ENCODE data around the gene DACH2.

DACH2 gene

GRCh38 chrX:86714441-86714840 is 566.2 kb downstream of the DACH2 start:
- TF ChIP-seq TAF1 (IDR thresholded peaks at IDR 0.05; ENCODE audit: borderline replicate concordance, insufficient read depth, low read length) (no peak), POLR2AphosphoS5 (IDR thresholded peaks at IDR 0.05; ENCODE audit: low read depth, low read length) (no peak), SIN3A (IDR thresholded peaks at IDR 0.05; ENCODE audit: borderline replicate concordance, insufficient read depth, low read length) (no peak), FOXP2 (optimal IDR thresholded peaks at IDR 0.05; ENCODE audit: borderline replicate concordance, extremely low read depth, extremely low read length, insufficient read depth) (no peak), REST (IDR thresholded peaks at IDR 0.05; ENCODE audit: insufficient read depth in 1 of 2, low read depth in 2 of 2, low read length in 2 of 2) (no peak)

- no peak for TF ChIP-seq FOXP2 (optimal IDR thresholded peaks at IDR 0.05; ENCODE audit: borderline replicate concordance, extremely low read depth, extremely low read length, insufficient read depth)
Measured at GRCh38 chrX:86724277-86724676, 576.0 kb downstream of the DACH2 start.

GRCh38 chrX:86747091-86747490 is 598.8 kb downstream of the DACH2 start:
- no peak for TF ChIP-seq POLR2AphosphoS5 (IDR thresholded peaks at IDR 0.05; ENCODE audit: low read depth, low read length)
- no peak for TF ChIP-seq SIN3A (IDR thresholded peaks at IDR 0.05; ENCODE audit: borderline replicate concordance, insufficient read depth, low read length)
- no peak for TF ChIP-seq TAF1 (IDR thresholded peaks at IDR 0.05; ENCODE audit: borderline replicate concordance, insufficient read depth, low read length)
- no peak for TF ChIP-seq FOXP2 (optimal IDR thresholded peaks at IDR 0.05; ENCODE audit: borderline replicate concordance, extremely low read depth, extremely low read length, insufficient read depth)
- no peak for TF ChIP-seq REST (IDR thresholded peaks at IDR 0.05; ENCODE audit: insufficient read depth in 1 of 2, low read depth in 2 of 2, low read length in 2 of 2)

GRCh38 chrX:86805241-86805640 is 657.0 kb downstream of the DACH2 start:
- TF ChIP-seq REST (IDR thresholded peaks at IDR 0.05; ENCODE audit: insufficient read depth in 1 of 2, low read depth in 2 of 2, low read length in 2 of 2) (no peak), POLR2AphosphoS5 (IDR thresholded peaks at IDR 0.05; ENCODE audit: low read depth, low read length) (no peak), TAF1 (IDR thresholded peaks at IDR 0.05; ENCODE audit: borderline replicate concordance, insufficient read depth, low read length) (no peak), FOXP2 (optimal IDR thresholded peaks at IDR 0.05; ENCODE audit: borderline replicate concordance, extremely low read depth, extremely low read length, insufficient read depth) (no peak), SIN3A (IDR thresholded peaks at IDR 0.05; ENCODE audit: borderline replicate concordance, insufficient read depth, low read length) (no peak)

GRCh38 chrX:86806786-86807185 is 658.5 kb downstream of the DACH2 start:
- TF ChIP-seq SIN3A (IDR thresholded peaks at IDR 0.05; ENCODE audit: borderline replicate concordance, insufficient read depth, low read length) (no peak), REST (IDR thresholded peaks at IDR 0.05; ENCODE audit: insufficient read depth in 1 of 2, low read depth in 2 of 2, low read length in 2 of 2) (no peak), FOXP2 (optimal IDR thresholded peaks at IDR 0.05; ENCODE audit: borderline replicate concordance, extremely low read depth, extremely low read length, insufficient read depth) (no peak), TAF1 (IDR thresholded peaks at IDR 0.05; ENCODE audit: borderline replicate concordance, insufficient read depth, low read length) (no peak), POLR2AphosphoS5 (IDR thresholded peaks at IDR 0.05; ENCODE audit: low read depth, low read length) (no peak)
